A673 (cell line): ENCODE data around the gene MPV17. TPM values are rescaled to one million over a fixed set of nuclear protein-coding genes. Genes with fewer than 3 reads are reported as not detected.

Experiments
- BruUV-seq: library from RNA; stranded (reverse); fragments of 400-500 nt; replicated peaks from 2 replicates; lab custom pipeline; 2021; lab: Mats Ljungman, UMichigan
- CTCF ChIA-PET: fragments of 300-600 bp; sonication (Branson Sonifier 250); formaldehyde crosslinking; loops from one replicate; lab custom pipeline; 2022; ENCODE audit warnings: antibody characterized with exemption; lab: Charles Lee
- POLR2A ChIA-PET: fragments of 300-600 bp; sonication (Branson Sonifier 250); formaldehyde crosslinking; loops from one replicate; lab custom pipeline; 2022; ENCODE audit warnings: antibody characterized with exemption; ENCODE audit not compliant: low non-redundant PET; lab: Charles Lee
- DNase-seq: peaks from one replicate; pipeline ENCODE4 v3.0.0-alpha.2; 2015; ENCODE audit warnings: low spot score
- H3K27ac ChIP-seq: fragments of 200-600 bp; sonication (generic); 2 replicates; pipeline ENCODE4 v1.5.1; 2016; ENCODE audit warnings: mixed run types, low read depth, mild to moderate bottlenecking, mixed read lengths, antibody characterized with exemption, low read length; ENCODE audit not compliant: poor library complexity, severe bottlenecking
- H3K27me3 ChIP-seq: fragments of 200-600 bp; sonication (generic); replicated peaks from 2 replicates; pipeline ENCODE4 v1.6.1; 2017; ENCODE audit warnings: mixed run types, low read depth, mild to moderate bottlenecking, mixed read lengths, antibody characterized with exemption, low read length; ENCODE audit not compliant: insufficient read depth, poor library complexity
- H3K36me3 ChIP-seq: fragments of 200-600 bp; sonication (generic); 2 replicates; pipeline ENCODE4 v1.6.1; 2016; ENCODE audit warnings: mixed run types, mild to moderate bottlenecking, mixed read lengths, antibody characterized with exemption, low read length; ENCODE audit not compliant: insufficient read depth, poor library complexity, severe bottlenecking
- H3K4me1 ChIP-seq: fragments of 200-600 bp; sonication (generic); 2 replicates; pipeline ENCODE4 v1.6.1; 2017; ENCODE audit warnings: mixed run types, mild to moderate bottlenecking, mixed read lengths, antibody characterized with exemption, low read length; ENCODE audit not compliant: insufficient read depth, poor library complexity, severe bottlenecking
- H3K4me3 ChIP-seq: fragments of 200-600 bp; sonication (generic); 2 replicates; pipeline ENCODE4 v1.5.1; 2016; ENCODE audit warnings: low read depth, mixed run types, mild to moderate bottlenecking, mixed read lengths, low read length; ENCODE audit not compliant: poor library complexity, severe bottlenecking
- H3K9me3 ChIP-seq: fragments of 200-600 bp; sonication (generic); 2 replicates; pipeline ENCODE4 v1.6.1; 2016; ENCODE audit warnings: mixed run types, low read depth, mild to moderate bottlenecking, mixed read lengths, antibody characterized with exemption, low read length; ENCODE audit not compliant: poor library complexity, severe bottlenecking
- EZH2 ChIP-seq: fragments of 200-600 bp; sonication (generic); IDR thresholded peaks from 2 replicates; pipeline ENCODE4 v1.6.1; 2017; ENCODE audit warnings: borderline replicate concordance, low read depth, mild to moderate bottlenecking, mixed read lengths, antibody characterized with exemption, low read length; ENCODE audit not compliant: poor library complexity, severe bottlenecking
- intact Hi-C: fragments of 100-400 bp; cut with micrococcal nuclease; formaldehyde crosslinking; loops from one replicate; pipeline ENCODE4 v1.10.0; 2022; ENCODE audit not compliant: unreplicated experiment
- total RNA-seq: library from RNA; stranded (reverse); gene quantifications from 2 replicates; pipeline ENCODE4 v1.2.3, GENCODE V29; 2021
- TF ChIP-seq, protein P1 (sequence below): fragments of 300-800, 200-600 bp; sonication (generic); conservative IDR thresholded peaks from 2 replicates; pipeline ENCODE4 v1.5.1; 2017; ENCODE audit warnings: low read depth, mild to moderate bottlenecking, antibody characterized with exemption, low read length, moderate library complexity, mixed read lengths

The MPV17 gene
- total RNA-seq, 1 experiment from 2014 or later: 66.3 TPM

DNA sequence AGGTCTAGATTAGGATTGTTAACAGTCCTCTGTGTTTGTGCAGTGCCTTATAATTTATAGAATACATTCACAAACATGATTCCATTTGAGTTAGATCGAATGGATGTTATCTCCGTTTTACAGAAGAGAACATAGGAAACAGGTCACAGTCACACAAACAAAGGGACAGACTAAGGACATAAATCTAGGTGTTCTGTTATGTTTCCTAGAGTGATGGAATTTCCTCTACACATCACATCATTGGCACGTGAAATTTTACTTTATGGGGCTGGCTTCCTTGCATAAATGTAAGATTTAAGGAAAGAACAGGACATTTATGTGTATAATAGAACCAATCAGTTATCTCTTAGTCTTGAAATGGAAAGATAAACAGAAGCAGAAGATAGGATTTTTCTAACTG, 34.3 kb downstream of the MPV17 start:
- Histone ChIP-seq H3K27ac (no peak overlapping the region), H3K36me3 (no peaks in the 10 kb centered on the region), H3K27me3 (no peaks in the 10 kb centered on the region), H3K9me3 (no peaks in the 10 kb centered on the region), H3K4me1 (peaks cover 13% of the 10 kb centered on the region), H3K4me3 (no peak overlapping the region)
- no TSS peak for BruUV-seq
- TF ChIP-seq EZH2: no peak
- TF ChIP-seq, protein P1, sequence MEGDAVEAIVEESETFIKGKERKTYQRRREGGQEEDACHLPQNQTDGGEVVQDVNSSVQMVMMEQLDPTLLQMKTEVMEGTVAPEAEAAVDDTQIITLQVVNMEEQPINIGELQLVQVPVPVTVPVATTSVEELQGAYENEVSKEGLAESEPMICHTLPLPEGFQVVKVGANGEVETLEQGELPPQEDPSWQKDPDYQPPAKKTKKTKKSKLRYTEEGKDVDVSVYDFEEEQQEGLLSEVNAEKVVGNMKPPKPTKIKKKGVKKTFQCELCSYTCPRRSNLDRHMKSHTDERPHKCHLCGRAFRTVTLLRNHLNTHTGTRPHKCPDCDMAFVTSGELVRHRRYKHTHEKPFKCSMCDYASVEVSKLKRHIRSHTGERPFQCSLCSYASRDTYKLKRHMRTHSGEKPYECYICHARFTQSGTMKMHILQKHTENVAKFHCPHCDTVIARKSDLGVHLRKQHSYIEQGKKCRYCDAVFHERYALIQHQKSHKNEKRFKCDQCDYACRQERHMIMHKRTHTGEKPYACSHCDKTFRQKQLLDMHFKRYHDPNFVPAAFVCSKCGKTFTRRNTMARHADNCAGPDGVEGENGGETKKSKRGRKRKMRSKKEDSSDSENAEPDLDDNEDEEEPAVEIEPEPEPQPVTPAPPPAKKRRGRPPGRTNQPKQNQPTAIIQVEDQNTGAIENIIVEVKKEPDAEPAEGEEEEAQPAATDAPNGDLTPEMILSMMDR: no peak
- no peak for DNase-seq
- CTCF ChIA-PET: no interaction called here
- intact Hi-C loops: no loop called here
- POLR2A ChIA-PET: no interaction called here

DNA sequence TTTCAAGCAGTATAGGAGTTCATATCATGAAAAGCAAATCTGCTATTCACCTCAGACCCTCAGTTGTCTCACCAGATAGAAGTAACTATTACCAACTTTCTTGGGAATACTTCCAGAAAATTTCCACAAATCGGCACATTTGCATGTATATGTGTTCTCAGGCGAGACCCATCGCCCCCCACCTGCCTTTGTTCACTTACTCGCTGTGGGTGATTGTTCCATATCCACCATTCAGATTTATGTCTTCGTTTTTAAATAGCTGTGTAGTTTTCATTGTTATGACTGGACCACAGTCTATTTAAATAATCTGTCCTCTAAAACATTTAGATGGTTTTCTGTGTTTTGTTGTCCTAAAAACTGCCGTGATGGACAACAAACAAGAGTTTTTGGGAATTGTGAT, 37.4 kb downstream of the MPV17 start:
- TF ChIP-seq EZH2: no peak
- TF ChIP-seq, protein P1: no peak
- H3K9me3 ChIP-seq: no peaks in the 10 kb centered on the region
- H3K27ac ChIP-seq: no peak overlapping the region
- ChIA-PET POLR2A (no interaction called here), CTCF (no interaction called here)
- BruUV-seq: no TSS peak
- DNase-seq: no peak
- H3K27me3 ChIP-seq: no peaks in the 10 kb centered on the region
- no peaks in the 10 kb centered on the region for H3K36me3 ChIP-seq
- peaks cover 17% of the 10 kb centered on the region for H3K4me1 ChIP-seq
- intact Hi-C loops: no loop called here
- no peak overlapping the region for H3K4me3 ChIP-seq

DNA sequence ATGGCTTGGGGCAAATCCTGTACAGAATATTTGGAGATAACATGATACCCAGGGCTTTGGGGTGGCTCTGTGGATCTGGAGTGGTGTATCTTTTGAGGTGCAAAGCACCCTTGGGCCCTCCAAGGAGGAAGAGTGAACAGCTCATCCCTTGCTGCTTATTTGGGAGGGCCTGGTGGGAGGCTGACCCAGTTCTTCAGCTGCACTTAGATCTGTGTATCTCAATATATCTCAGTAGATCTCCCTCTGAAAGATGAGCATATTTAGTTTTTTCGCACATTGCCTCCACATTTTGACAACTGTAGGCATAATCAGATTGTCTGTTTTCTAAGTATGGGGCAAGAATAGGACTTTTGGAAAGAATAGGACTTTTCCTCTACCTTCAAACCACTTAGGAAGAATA, 37.9 kb downstream of the MPV17 start:
- POLR2A ChIA-PET: no interaction called here
- intact Hi-C loops: loop anchor here (5.0 kb wide), 1 partner anchor 323 kb away; no protein-coding TSS in a partner anchor
- peaks cover 20% of the 10 kb centered on the region for H3K4me1 ChIP-seq
- H3K36me3 ChIP-seq: no peaks in the 10 kb centered on the region
- no peak for DNase-seq
- H3K9me3 ChIP-seq: no peaks in the 10 kb centered on the region
- CTCF ChIA-PET: no interaction called here
- H3K27ac ChIP-seq: no peak overlapping the region
- BruUV-seq: no TSS peak
- H3K4me3 ChIP-seq: no peak overlapping the region
- no peaks in the 10 kb centered on the region for H3K27me3 ChIP-seq
- TF ChIP-seq EZH2: no peak
- TF ChIP-seq, protein P1: no peak
